Stimulated activated CD4-positive, alpha-beta T cell treated with anti-CD3 and anti-CD28 coated beads, TNF-alpha, amount 100 ng/mL, for 1 hour (primary cell): ENCODE measurements around the gene COL23A1.
A peak's percentile ranks its signal among the peaks of the same experiment; 100 is the strongest.

ENCODE experiments used
- DNase-seq, 3 donors: peaks; one replicate each; pipeline ENCODE4 v3.0.0-alpha.2; 2020; ENCODE audit warnings: low read depth in 3 of 3, low spot score in 1 of 3

COL23A1 gene

DNA sequence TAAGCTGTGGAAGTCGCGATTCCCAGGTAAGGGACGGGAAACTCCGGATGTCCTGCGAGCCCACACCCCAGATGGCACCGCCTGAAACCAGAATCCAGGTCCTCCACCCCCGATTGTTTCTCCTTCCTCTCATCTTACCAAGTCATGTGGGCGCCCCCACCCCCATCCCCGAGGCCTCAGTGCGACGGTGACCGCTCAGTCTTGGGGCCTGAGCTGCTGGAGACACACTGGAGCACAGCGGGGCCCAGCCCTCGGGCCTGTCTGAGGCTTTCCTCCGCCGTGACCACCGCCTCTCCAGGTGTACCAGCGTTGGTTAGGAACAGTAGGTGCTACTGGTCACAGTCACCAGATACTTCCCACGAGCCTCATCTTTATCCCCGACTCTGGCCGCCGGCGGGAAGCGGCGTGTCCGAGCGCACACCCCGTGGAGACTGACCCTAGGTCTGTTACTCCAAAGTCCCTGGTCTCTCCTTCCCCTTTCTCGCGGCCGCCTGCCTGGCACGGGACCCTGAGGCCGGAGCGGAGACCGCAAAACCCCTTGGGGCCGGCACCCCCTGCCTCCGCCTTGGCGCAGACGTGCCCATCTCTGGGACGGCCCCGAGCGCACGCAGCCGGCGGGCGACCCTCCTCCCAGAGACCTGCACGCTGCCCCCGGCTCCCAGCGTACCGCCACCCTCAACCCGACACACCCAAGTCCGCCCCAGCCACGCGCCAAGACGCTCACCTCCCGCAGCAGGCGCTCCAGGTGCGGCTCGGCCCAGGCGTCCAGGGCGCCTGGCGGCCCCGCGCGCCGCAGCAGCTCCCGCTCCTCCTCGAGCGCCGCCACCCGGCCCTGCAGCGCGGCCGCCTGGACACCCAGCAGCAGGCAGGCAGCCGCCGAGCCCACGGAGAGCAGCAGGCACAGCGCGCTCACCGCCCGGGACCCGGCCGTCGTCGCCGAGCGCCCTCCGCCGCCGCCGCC, 733 bp downstream of the COL23A1 start:
- DNase-seq = no peak

DNA sequence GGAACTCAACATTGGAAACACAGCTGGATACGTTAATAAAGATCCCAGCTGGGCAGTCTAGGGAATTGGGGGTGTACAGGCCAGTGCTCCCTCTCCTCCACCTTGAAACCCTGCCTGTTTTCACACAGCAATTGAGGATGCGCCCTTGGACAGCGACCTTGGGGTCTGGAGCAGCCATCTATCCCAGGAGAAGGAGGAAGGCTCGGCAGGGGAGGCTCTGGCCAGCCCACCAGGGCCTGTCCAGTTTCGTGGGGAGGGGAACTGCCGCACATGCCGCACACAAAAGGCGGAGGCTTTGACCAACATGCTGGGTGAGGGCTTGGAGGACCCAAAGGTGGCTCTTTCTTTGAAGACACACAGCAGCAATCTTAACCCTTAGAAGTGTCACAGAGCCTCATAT, 1.4 kb downstream of the COL23A1 start:
- no peak for DNase-seq

DNA sequence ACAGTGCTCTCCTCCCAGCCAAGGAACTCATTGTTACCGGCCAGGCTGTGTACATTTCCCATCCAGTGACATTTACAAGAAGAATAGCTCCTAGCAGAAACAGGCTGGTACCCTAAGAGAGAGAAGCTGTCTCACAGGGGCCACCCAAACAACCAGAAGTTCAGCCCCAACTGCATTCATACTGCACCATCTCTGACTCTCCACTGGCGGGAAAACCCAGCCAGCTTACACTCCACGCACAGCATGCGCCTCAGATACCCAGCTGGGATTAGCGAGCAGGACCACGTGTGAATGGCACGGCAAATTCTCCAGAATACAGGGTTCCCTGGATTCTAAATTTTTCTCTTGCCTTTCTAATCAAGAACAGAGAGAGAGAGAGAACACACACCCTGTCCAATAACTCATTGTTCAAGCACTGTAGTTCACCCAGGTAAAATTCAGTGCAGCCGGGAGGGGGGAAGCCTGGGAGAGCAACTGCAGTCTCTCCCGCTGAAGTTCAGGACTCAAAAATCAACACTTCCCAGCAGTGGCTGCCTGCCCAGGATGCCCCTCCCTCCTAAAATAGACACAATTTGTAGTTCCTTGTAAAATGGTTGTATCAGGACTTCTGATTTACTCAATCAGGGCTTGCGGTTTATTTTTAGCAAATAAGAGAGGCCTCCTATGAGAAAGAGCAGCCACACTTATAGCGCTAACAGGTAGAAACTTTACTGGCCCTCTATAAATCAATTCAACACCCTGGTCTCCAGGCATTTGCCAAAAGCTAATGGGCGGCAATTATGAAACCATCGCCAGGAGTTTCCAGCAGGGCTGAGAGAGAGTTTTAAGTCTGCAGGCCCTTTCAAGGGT, 2.2 kb downstream of the COL23A1 start:
- no peak for DNase-seq

DNA sequence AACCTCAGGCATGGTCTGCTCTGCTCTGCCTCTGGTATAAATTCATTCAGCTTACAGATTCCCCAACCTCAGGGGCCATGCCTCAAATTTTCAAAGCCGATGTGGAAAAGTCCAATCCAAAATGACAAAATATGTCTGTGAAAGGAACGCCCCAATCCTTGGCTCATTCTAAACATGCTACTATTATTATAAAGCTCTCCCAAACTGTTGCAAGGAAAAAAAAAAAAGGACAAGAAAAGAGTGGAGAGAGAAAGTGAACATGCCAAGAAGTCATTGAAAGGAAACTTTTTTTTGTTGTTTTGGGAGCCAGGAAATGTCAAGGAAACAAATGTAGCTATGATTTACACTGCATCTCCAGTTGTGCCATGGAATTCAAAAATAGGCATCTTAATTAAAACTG, 3.8 kb downstream of the COL23A1 start:
- no peak for DNase-seq

DNA sequence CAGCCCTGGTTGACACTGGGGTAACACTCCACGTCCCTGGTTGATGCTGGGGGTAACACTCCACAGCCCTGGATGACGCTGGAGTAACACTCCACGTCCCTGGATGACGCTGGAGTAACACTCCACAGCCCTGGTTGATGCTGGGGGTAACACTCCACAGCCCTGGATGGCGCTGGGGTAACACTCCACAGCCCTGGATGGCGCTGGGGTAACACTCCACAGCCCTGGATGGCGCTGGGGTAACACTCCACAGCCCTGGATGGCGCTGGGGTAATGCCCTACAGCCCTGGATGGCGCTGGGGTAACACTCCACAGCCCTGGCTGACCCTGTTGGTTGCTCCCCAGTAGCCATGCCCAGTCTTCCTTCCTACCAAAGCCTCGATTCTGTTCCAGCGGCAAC, 4.8 kb downstream of the COL23A1 start:
- DNase-seq = peak in 1 of 3 donors; percentile 34

DNA sequence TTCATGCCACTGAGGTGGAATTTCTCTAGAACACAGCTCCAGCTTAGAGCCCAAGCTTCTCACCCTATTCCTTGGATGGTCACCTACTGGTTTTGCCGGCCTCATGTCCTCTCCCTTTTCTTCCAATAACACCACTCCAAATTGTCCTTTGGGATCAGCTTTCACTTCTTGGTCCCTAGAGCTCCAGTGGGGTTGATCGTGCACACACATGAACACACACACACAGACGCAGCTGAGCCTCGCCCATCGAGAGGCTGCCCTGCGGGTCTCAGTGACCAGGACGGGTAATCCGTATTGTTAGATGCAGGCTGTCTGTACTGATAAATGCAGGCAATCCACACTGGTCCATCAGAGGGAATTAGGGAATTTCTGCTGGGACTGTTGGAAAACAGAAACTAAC, 6.9 kb downstream of the COL23A1 start:
- no peak for DNase-seq

DNA sequence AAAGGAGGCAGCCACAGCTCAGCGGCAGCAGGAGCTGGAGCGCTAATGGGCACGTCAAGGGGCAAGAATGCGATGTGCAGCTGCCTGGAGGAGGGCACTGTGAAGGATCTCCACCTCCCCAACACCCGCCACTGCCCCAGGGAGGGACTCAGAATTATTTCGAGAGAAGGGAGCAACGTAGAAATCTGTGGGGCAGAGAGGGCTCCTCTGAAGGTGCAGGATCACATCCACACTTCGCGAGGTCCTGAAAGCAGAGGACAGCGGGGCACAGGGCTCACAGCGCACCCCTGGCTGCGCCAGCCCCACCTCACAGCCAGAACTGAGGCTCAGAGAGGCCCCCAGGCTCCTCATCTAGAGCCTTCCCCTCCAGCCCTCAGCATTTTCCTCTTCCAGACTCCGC, 7.9 kb downstream of the COL23A1 start:
- no peak for DNase-seq

DNA sequence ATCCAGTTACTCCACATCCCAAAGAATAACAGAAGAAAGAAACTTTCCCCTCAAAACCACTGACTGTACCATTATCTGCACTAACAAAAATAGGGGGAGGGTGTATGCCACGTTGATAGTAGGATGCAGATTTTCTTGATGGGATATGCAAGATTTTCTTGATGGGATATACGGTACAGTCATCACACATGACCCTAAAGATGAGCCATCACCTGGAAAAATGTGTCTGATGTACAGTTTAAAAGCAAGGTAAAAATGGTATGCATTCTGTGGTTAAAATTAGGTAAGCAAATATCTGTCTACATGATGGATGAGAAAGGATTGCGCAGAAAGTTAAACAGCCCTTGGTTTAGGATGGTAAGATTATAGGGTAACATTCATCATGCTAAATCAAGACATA, 8.6 kb downstream of the COL23A1 start:
- no peak for DNase-seq

DNA sequence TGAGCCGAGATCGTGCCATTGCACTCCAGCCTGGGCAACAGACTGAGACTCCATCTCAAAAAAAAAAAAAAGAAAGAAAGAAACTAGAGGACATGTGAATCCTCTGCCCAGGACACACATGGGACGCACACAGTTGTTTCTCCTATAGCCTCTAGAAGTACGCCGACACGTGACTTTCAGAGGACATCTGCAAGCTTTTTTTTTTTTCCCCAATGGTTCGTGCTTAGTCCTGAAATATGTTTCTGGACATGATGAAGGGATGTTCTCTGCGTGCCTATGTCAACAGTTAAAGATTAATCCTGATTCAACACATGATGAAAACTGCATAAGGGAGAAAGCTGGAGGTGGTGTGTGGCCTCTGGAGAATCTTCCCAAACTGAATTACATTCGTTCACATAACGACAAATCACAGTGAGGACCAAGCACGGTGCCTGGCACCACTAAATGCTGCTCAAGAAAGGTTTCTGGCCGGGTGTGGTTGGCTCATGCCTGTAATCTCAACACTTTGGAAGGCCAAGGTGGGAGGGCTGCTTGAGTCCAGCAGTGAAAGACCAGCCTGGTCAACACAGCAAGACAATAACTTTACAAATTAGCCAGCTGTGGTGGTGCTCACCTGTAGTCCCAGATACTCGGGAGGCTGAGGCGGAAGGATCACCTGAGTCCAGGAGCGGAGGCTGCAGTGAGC, 9.8 kb downstream of the COL23A1 start:
- no peak for DNase-seq

DNA sequence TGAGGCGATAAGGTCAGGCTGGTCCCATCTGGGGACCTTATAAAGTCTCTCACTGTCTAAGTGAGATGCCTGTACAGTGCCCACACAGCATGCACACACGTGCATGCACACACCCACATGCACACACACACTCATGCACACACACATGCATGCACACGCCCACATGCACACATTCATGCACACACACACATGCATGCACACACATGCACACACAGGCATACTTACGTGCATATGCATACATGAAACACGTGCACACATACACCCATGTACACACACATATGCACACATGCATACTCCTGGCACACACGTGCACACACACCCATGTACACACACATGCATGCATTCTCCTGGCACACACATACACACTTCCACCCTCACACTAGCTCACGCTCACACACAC, 12.2 kb downstream of the COL23A1 start:
- DNase-seq = no peak

DNA sequence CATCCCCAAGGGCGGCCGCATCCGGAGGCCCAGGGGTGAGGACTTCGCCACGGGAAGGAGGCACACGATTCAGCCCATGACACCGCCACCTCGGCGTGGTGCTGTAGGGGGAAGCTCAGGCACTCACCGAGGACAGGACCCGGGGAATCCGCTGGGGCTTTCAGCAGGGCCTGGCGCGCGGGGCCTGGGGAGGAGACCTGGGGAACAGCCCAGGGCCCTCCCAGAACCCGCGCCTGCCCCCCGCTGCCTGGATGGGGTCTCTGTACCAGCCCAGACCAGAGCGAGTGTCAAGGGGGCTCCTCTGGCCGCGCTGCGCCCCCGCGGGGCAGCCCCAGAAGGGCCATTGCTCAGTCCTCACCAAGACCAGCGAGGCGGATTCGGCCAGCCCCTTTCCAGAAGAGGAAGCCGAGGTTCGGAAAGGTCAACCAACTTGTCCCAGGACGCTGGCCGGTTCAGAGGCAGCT, 12.8 kb downstream of the COL23A1 start:
- DNase-seq = no peak

DNA sequence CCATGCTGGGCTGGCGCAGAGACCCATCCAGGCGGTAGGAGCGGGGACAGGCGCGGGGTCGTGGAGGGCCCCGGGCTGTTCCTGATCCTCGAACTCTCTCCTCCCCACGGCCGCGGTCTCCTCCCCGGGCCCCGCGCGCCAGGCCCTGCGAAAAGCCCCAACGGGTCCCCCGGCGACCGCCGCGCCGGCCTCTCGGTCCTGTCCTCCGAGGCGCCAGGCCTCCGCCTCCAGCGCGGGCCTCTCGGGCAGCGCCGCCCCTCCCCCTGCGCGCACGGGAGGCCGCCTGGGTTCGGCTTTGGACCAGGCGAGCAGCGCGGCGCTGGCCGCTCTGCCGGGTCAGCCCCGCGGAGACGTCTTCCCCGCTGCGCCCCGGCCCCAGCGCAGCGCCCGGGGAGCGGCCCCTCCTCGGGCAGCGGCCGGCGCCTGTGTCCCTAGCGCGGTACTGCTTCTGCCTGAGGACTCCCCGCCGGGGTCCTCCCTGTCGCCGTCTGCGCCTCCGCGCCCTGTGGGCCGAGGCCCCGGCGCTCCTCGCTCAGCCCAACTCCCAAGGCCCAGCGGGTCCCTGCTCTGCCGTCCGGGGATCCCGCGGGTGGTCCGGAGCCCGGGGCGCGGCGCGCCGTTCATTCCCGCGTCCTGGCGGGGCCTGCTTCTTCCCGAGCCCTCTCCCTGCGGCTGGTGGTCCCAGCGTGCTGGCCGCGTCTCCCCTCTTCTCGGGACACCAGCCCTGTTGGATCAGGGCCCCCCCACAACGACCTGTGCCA, 13.4 kb downstream of the COL23A1 start:
- DNase-seq = no peak

DNA sequence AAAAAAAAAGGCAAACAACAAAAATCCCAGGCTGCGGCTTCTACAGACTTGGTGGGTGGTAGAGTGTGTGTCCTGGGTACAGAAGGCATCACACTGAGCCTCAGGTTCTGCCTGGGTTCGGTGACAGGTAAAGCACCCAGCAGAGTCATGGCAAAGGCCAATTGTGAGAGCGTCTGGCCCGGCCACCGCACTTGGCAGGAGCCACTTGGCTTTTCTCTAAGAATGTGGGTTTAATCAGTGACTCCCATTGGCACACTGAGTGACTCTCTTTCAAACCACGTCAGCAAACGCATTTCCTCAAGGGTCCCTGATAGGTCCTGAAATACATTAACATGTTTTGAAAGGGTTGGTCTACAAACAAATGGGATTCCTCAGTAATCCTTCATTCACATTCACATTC, 17.0 kb downstream of the COL23A1 start:
- DNase-seq = no peak

DNA sequence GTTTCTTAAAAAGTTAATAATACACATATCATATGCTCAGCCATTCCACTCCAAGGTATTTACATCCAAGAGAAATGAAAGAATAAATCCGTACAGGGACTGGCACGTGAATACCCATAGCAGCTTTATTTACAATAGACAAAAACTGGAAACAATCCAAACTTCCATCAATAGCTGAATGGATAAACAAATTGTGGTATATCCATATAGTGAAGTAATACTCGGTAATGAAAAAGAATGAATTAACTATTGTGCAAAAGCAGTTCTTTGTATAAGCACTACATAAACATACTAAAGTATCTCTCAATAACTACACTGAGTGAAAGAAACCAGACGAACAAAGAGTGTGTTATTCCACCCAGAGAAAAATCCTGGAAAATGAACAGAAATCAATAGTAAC, 17.6 kb downstream of the COL23A1 start:
- no peak for DNase-seq

DNA sequence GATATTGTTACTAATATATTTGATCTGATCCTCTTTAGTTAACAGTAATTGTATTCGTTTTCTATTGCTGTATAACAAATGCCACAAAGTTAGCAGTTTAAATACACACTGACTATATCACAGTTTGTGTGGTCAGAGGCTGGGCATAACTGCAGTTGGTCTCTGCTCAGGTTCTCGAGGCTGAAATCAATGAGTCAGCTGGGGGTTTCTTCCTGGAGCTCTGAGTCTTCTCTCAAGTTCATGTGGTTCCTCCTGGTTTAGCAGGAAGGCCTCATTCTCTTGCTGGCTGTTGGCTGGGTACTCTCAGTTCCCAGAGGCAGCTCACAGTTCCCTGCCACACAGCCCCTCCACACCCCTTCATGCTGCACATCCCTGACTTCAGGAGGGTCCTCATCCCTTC, 20.7 kb downstream of the COL23A1 start:
- DNase-seq = no peak

DNA sequence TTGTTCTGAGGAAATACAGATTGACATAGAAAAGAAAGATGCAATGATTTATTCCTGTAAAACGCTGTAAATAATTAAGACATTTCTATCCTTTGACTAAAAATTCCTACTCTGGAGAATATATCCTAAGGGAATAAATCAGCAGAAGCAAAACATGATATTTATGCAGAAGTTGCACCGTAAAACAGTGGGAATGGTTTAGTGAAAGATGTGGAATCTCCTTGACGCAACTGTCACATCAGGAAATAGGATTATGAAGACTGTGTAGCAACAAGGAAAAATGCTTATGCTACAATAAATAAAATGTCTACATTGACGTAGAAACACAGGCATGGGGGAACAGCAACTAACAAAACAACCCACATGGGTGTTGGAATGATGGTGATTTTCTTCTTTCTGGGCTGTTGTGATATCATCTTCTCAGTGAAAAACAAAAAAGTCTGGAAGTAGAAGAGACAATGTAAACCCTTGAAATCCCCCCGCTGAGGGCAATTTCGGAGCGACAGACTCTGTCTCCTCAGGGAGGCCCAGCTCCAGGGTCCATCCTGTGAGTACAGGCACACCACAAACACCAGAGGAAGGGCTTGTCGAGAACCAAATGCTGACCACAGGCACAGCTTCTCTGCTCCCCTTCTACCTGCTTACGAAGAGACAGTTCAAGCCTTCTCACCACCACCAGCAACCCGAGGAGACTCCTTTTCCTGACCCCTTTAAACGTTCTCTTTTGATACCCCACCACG, 25.2 kb downstream of the COL23A1 start:
- no peak for DNase-seq

DNA sequence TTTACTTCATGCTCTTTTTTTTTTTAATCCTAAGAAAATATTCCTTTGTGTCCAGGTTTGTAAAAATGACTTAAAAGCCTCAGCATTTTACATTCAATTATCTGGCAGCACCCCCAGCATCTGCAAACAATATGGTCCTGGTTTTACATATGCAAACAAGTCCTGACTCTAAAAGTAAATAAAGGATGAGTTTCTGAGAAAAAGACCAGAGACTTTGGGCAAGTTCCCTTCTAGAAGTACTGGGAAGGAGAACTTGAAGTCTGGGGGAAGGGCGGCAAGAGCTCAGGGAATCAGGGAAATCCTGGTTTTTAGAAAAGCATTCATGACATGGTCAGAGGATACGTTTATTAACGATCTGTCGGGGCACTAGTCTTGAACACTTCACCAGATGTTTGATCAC, 25.8 kb downstream of the COL23A1 start:
- DNase-seq = no peak

DNA sequence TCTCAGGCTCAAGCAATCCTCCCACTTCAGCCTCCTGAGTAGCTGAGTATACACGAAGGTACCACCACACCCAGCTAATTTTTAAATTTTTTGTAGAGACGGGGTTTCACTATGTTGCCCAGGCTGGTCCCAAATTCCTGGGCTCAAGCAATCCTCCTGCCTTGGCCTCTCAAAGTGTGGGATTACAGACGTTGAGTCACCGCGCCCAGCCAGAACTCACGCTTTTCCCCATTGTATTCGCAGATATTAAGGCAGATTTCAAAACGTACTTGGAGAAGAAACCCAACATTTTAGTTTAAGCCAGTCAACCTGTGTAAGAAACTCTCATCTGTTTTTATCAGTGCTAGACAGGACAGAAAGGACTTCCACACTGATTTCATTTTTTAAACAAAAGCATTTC, 26.6 kb downstream of the COL23A1 start:
- DNase-seq = no peak

DNA sequence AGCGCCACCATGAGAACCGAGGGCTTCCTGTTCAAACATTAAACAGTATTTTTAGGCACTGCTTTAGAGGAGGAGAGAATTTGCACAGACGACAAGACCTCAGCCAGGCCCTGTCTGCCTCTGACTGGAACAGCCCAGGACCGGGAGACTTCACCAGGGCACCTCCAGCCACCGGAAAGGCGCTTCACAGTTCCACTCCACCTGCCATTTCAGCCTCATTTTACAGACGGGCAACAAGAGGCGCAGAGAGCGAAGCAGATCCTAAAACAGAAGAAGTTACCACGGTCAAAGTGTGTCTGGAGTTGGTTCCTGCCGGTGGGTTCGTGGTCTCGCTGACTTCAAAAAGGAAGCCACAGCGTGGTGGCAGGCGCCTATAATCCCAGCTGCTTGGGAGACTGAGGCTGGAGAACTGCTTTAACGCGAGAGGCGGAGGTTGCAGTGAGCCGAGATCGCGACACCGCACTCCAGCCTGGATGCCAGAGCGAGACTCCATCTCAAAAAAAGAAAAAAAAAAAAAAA, 28.4 kb downstream of the COL23A1 start:
- no peak for DNase-seq

DNA sequence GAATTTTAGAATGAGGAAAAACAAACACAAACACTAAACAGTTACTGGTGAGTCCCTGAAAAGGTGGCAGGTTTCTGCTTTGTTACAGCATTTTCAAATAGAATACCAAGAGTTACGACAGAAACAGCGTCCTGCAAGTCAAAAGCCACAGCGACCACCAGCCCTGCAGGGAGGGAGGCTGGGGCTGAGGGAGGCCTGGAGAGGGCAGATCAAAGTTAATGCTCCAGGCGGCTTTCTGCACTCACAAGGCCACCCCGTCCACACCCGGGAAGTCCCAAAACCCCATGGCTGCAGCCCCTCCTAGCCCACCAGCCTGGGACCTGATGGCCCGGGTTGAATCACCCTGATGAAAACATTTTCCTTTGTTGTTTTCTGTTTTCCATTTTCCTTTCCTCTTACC, 29.3 kb downstream of the COL23A1 start:
- DNase-seq = no peak
